Umbilical cord (tissue), 2 donors: Measurements from ENCODE around the gene GNB3. TPM values are rescaled to one million over a fixed set of nuclear protein-coding genes. Genes with fewer than 3 reads are reported as not detected.
"Not testable (repeated sequence)": the region's sequence is repeated elsewhere in the genome, so short reads cannot be mapped to it uniquely, and the experiment has no call there.

Experiments
- DNase-seq: peaks from one replicate; pipeline ENCODE4 v3.0.0-alpha.2; 2015; ENCODE audit warnings: low spot score
- total RNA-seq: library from RNA; depleted of rRNA; stranded (reverse); fragments of >200 nt; gene quantifications from one replicate; pipeline ENCODE4 v1.2.3, GENCODE V29; 2014; ENCODE audit warnings: low replicate concordance; ENCODE audit not compliant: insufficient read depth

Gene GNB3
- total RNA-seq, 1 donor from 2014 or later: 2.4 TPM

- DNase-seq: not testable (repeated sequence)
Measured at GRCh38 chr12:6879824-6880223, 39.1 kb downstream of the GNB3 start.

GRCh38 chr12:6883252-6883651 lies 42.5 kb downstream of the GNB3 start:
- DNase-seq: no peak

- DNase-seq: no peak
Measured at GRCh38 chr12:6883683-6884082, 43.0 kb downstream of the GNB3 start.

- DNase-seq: no peak
Measured at GRCh38 chr12:6884539-6884938, 43.8 kb downstream of the GNB3 start.

- DNase-seq: not testable (repeated sequence)
Measured at GRCh38 chr12:6886206-6886999, 45.7 kb downstream of the GNB3 start.

GRCh38 chr12:6887460-6887859 lies 46.7 kb downstream of the GNB3 start:
- no peak for DNase-seq

GRCh38 chr12:6888360-6888759 lies 47.6 kb downstream of the GNB3 start:
- DNase-seq: no peak

- DNase-seq: not testable (repeated sequence)
Measured at GRCh38 chr12:6888794-6889193, 48.1 kb downstream of the GNB3 start.

GRCh38 chr12:6889775-6890573 lies 49.2 kb downstream of the GNB3 start:
- not testable (repeated sequence) for DNase-seq

GRCh38 chr12:6890789-6891645 lies 50.3 kb downstream of the GNB3 start:
- peak; percentile 98 for DNase-seq

GRCh38 chr12:6891646-6892001 lies 50.9 kb downstream of the GNB3 start:
- no peak for DNase-seq

- not testable (repeated sequence) for DNase-seq
Measured at GRCh38 chr12:6892683-6893082, 52.0 kb downstream of the GNB3 start.

- DNase-seq: no peak
Measured at GRCh38 chr12:6894321-6894720, 53.6 kb downstream of the GNB3 start.

Other genes with a start within 250 kb of the GNB3 start
- gene CHD4, start 233.5 kb upstream of the GNB3 start, total RNA-seq: 192 TPM
- 6.3 TPM for gene LPAR5, start 205.0 kb upstream of the GNB3 start, total RNA-seq
- 2.9 TPM for gene ACRBP, start 193.5 kb upstream of the GNB3 start, total RNA-seq
- gene ING4, start 177.8 kb upstream of the GNB3 start, total RNA-seq: 20.9 TPM
- gene ZNF384, start 151.6 kb upstream of the GNB3 start, total RNA-seq: 16.4 TPM
- not detected for gene PIANP, start 140.1 kb upstream of the GNB3 start, total RNA-seq
- 40.4 TPM for gene COPS7A, start 116.9 kb upstream of the GNB3 start, total RNA-seq
- 36.6 TPM for gene MLF2, start 87.8 kb upstream of the GNB3 start, total RNA-seq
- 13.0 TPM for gene PTMS, start 74.6 kb upstream of the GNB3 start, total RNA-seq
- gene LAG3, start 68.4 kb upstream of the GNB3 start, total RNA-seq: 1.7 TPM
- gene CD4, start 51.4 kb upstream of the GNB3 start, total RNA-seq: 10.4 TPM
- gene GPR162, start 19.1 kb upstream of the GNB3 start, total RNA-seq: 1.9 TPM
- 74.6 TPM for gene P3H3, start 12.5 kb upstream of the GNB3 start, total RNA-seq
- 11.1 TPM for gene CDCA3, start 10.4 kb downstream of the GNB3 start, total RNA-seq
- gene USP5, start 11.2 kb downstream of the GNB3 start, total RNA-seq: 50.6 TPM
- gene TPI1, start 26.6 kb downstream of the GNB3 start, total RNA-seq: 743 TPM
- 7.0 TPM for gene SPSB2, start 32.4 kb downstream of the GNB3 start, total RNA-seq
- 8.4 TPM for gene LRRC23, start 63.9 kb downstream of the GNB3 start, total RNA-seq
- 19.7 TPM for gene ENO2, start 73.7 kb downstream of the GNB3 start, total RNA-seq
- gene ATN1, start 87.0 kb downstream of the GNB3 start, total RNA-seq: 7.9 TPM
- gene RNU7-1, start 102.9 kb downstream of the GNB3 start, total RNA-seq: not detected
- 228 TPM for gene C12orf57, start 103.1 kb downstream of the GNB3 start, total RNA-seq
- 18.3 TPM for gene PTPN6, start 110.4 kb downstream of the GNB3 start, total RNA-seq
- 147 TPM for gene PHB2, start 129.7 kb downstream of the GNB3 start, total RNA-seq
- gene EMG1, start 130.0 kb downstream of the GNB3 start, total RNA-seq: 17.6 TPM
- gene LPCAT3, start 177.6 kb downstream of the GNB3 start, total RNA-seq: 4.8 TPM
- 201 TPM for gene C1S, start 219.8 kb downstream of the GNB3 start, total RNA-seq